Gastroesophageal sphincter (tissue), 4 donors: ENCODE measurements around the gene FREY1. TPM values are rescaled to one million over a fixed set of nuclear protein-coding genes. Genes with fewer than 3 reads are reported as not detected.

ENCODE experiments used
- ATAC-seq: fragments of 150-250 bp; one replicate; pipeline ENCODE4 v1.9.1; 2016; ENCODE audit warnings: mild to moderate bottlenecking, moderate library complexity
- H3K27ac ChIP-seq, 4 donors: fragments of 200-600 bp; sonication (generic) in 3 of 4; 1 replicate in 3 of 4; 2 replicates in 1 of 4; pipeline ENCODE4 v1.5.1; 2016 to 2019
- H3K27me3 ChIP-seq: fragments of 200-600 bp; sonication (generic); one replicate; pipeline ENCODE4 v1.5.1; 2019
- H3K36me3 ChIP-seq, 2 donors: fragments of 200-600 bp; sonication (generic); one replicate each; pipeline ENCODE4 v1.5.1; 2019; ENCODE audit warnings: control low read depth in 1 of 2
- H3K4me1 ChIP-seq, 3 donors: fragments of 200-600 bp; sonication (generic); 1 replicate in 2 of 3; 2 replicates in 1 of 3; pipeline ENCODE4 v1.5.1; 2016 to 2019; ENCODE audit warnings: control low read depth in 2 of 3
- H3K4me3 ChIP-seq, 2 donors: fragments of 200-600 bp; sonication (generic); one replicate each; pipeline ENCODE4 v1.5.1; 2019; ENCODE audit warnings: mild to moderate bottlenecking in 1 of 2, moderate library complexity in 1 of 2
- H3K9me3 ChIP-seq, 3 donors: fragments of 200-600 bp; sonication (generic); one replicate each; pipeline ENCODE4 v1.5.1; 2017 to 2019; ENCODE audit warnings: control low read depth in 2 of 3
- EP300 ChIP-seq: sonication (generic); formaldehyde crosslinking; IDR thresholded peaks from one replicate; pipeline ENCODE4 v1.6.1; 2017; ENCODE audit warnings: antibody characterized with exemption, mild to moderate bottlenecking
- POLR2A ChIP-seq, 2 donors: fragments of 450-650 bp; IDR thresholded peaks; one replicate each; pipeline ENCODE4 v1.6.1; 2017; ENCODE audit warnings: antibody characterized with exemption in 2 of 2, mild to moderate bottlenecking in 2 of 2, moderate library complexity in 1 of 2
- POLR2AphosphoS5 ChIP-seq: sonication (generic); formaldehyde crosslinking; IDR thresholded peaks from one replicate; pipeline ENCODE4 v1.6.1; 2017; ENCODE audit warnings: antibody characterized with exemption
- WGBS, 2 donors: methylation state at CpG; one replicate each; pipeline ENCODE4 v1.1.5; 2018; ENCODE audit warnings: low coverage in 1 of 2; 5-methylcytosine and 5-hydroxymethylcytosine counted together
- total RNA-seq, 4 donors: library from RNA; depleted of rRNA; stranded (reverse); fragments of >200 nt; gene quantifications; one replicate each; pipeline ENCODE4 v1.1.0, GENCODE V29; 2016
- TF ChIP-seq, protein P1 (sequence below), 4 experiments: fragments of 200-600 bp in 2 of 4; fragments of 450-650 bp in 2 of 4; sonication (generic) in 1 of 4; IDR thresholded peaks; one replicate each; pipeline ENCODE4 v1.5.1; 2017 to 2019; ENCODE audit warnings: antibody characterized with exemption in 4 of 4, mild to moderate bottlenecking in 2 of 4, moderate library complexity in 2 of 4

FREY1 gene
- total RNA-seq, 4 donors from 2014 or later = 0.54 to 2.3 TPM; not detected in 2

- Histone ChIP-seq H3K4me3 (no peak overlapping the region), H3K9me3 (no peaks in the 10 kb centered on the region), H3K27me3 (no peaks in the 10 kb centered on the region), H3K27ac (no peak overlapping the region), H3K4me1 (peaks cover 0 to 25% (median 12%) of the 10 kb centered on the region in 3 donors), H3K36me3 (peaks cover 0 to 46% of the 10 kb centered on the region in 2 donors)
- ATAC-seq = no peak
- no CpG with 5 or more reads among the region's 15 CpGs for WGBS, 2 donors
- no peak for TF ChIP-seq EP300
- TF ChIP-seq, protein P1, sequence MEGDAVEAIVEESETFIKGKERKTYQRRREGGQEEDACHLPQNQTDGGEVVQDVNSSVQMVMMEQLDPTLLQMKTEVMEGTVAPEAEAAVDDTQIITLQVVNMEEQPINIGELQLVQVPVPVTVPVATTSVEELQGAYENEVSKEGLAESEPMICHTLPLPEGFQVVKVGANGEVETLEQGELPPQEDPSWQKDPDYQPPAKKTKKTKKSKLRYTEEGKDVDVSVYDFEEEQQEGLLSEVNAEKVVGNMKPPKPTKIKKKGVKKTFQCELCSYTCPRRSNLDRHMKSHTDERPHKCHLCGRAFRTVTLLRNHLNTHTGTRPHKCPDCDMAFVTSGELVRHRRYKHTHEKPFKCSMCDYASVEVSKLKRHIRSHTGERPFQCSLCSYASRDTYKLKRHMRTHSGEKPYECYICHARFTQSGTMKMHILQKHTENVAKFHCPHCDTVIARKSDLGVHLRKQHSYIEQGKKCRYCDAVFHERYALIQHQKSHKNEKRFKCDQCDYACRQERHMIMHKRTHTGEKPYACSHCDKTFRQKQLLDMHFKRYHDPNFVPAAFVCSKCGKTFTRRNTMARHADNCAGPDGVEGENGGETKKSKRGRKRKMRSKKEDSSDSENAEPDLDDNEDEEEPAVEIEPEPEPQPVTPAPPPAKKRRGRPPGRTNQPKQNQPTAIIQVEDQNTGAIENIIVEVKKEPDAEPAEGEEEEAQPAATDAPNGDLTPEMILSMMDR (IDR thresholded peaks at IDR 0.05) = no peak
- TF ChIP-seq POLR2AphosphoS5 = no peak
- TF ChIP-seq POLR2A (IDR thresholded peaks at IDR 0.05) = no peak
These were observed 2.7 kb downstream of the FREY1 start for GRCh38 chr11:45904309-45904915.

- no peak for TF ChIP-seq POLR2A (IDR thresholded peaks at IDR 0.05)
- no peak for TF ChIP-seq EP300
- TF ChIP-seq, protein P1 (IDR thresholded peaks at IDR 0.05) = no peak
- no peak for TF ChIP-seq POLR2AphosphoS5
- 80% methylated on average over 1 of the region's 56 CpGs; no CpG with 5 or more reads in 1 of the 2 donors for WGBS, 2 donors
- H3K27me3 ChIP-seq = no peaks in the 10 kb centered on the region
- ATAC-seq = no peak
- H3K4me3 ChIP-seq = no peak overlapping the region
- H3K36me3 ChIP-seq = peaks cover 0 to 38% of the 10 kb centered on the region in 2 donors
- H3K4me1 ChIP-seq = peaks cover 0 to 29% (median 15%) of the 10 kb centered on the region in 3 donors
- H3K9me3 ChIP-seq = no peaks in the 10 kb centered on the region
- H3K27ac ChIP-seq = no peak overlapping the region
These were observed 4.4 kb downstream of the FREY1 start for GRCh38 chr11:45902452-45903380.

GRCh38 chr11:45901626-45902025 is 5.4 kb downstream of the FREY1 start:
- Histone ChIP-seq H3K27ac (no peak overlapping the region), H3K27me3 (peaks cover 2% of the 10 kb centered on the region), H3K9me3 (no peaks in the 10 kb centered on the region), H3K36me3 (peaks cover 0 to 38% of the 10 kb centered on the region in 2 donors), H3K4me1 (peaks cover 0 to 28% (median 15%) of the 10 kb centered on the region in 3 donors), H3K4me3 (no peak overlapping the region)
- TF ChIP-seq EP300 (no peak), POLR2A (IDR thresholded peaks at IDR 0.05) (no peak), POLR2AphosphoS5 (no peak)
- TF ChIP-seq, protein P1 (IDR thresholded peaks at IDR 0.05) = no peak
- WGBS, 2 donors = 69% methylated on average over 3 of the region's 6 CpGs; no CpG with 5 or more reads in 1 of the 2 donors
- no peak for ATAC-seq

DNA sequence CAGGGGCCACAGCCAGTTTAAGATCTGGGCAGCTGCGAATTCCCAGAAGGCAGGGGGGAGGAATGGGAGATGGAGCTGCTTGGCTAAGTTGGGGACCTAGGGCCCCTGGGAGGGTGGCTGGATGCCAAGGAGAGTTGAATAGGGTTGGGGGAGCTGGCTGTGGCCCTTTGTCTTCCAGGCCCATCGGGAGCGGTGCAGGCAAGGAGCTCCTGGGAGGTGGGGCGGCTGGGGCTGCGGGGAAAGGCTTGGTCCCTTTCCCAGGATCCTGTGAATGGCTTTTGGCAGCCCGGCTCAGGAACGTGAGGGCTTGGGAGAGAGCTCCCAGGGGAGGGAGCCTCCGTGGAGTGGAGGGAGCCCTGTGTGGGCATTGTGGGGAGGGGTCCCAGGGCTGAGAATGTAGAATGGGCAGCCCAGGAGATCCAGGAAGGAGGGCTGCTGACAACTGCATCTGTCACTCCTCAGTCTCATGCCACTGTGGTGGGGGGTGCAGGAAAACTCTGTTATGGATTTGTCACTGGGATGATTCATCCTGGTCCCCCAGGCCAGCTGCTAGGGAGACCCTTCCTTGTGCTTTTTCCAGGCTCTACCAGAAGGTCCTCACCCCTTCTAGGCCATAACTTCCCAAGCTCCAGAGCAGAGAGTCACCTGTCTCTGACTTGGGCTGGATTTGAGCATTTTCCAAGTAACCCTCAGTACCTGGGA is 6.0 kb downstream of the FREY1 start:
- peaks cover 0 to 38% of the 10 kb centered on the region in 2 donors for H3K36me3 ChIP-seq
- no peak for ATAC-seq
- H3K4me1 ChIP-seq = peaks cover 0 to 28% (median 15%) of the 10 kb centered on the region in 3 donors
- no peak for TF ChIP-seq POLR2AphosphoS5
- TF ChIP-seq POLR2A (IDR thresholded peaks at IDR 0.05) = no peak
- TF ChIP-seq, protein P1 (IDR thresholded peaks at IDR 0.05) = no peak
- TF ChIP-seq EP300 = no peak
- H3K27ac ChIP-seq = peak overlapping the region in 3 of 4 donors; percentile 64 to 78 (median 77)
- H3K9me3 ChIP-seq = no peaks in the 10 kb centered on the region
- 9% methylated on average over 8 of the region's 8 CpGs; no CpG with 5 or more reads in 1 of the 2 donors for WGBS, 2 donors
- peak overlapping the region; percentile 37 to 72 for H3K4me3 ChIP-seq
- peaks cover 6% of the 10 kb centered on the region for H3K27me3 ChIP-seq
